Measurements from ENCODE around the gene CNDP1. TPM values are rescaled to one million over a fixed set of nuclear protein-coding genes. Genes with fewer than 3 reads are reported as not detected.

The CNDP1 gene
- total RNA-seq, 1 donor from 2014 or later, result 0.48 TPM

GRCh38 chr18:74604361-74604760 lies 70.1 kb downstream of the CNDP1 start:
- H3K27ac Mint-ChIP-seq, result no peak overlapping the region
- no peaks in the 10 kb centered on the region for H3K27me3 Mint-ChIP-seq
- DNase-seq (ENCODE audit: extremely low spot score, unreplicated experiment), result no peak
- peaks cover 9% of the 10 kb centered on the region for H3K4me1 Mint-ChIP-seq (ENCODE audit: unreplicated experiment)
- H3K4me3 Mint-ChIP-seq, result no peak overlapping the region
- no peaks in the 10 kb centered on the region for H3K9me3 Mint-ChIP-seq
- TF ChIP-seq, protein P1, sequence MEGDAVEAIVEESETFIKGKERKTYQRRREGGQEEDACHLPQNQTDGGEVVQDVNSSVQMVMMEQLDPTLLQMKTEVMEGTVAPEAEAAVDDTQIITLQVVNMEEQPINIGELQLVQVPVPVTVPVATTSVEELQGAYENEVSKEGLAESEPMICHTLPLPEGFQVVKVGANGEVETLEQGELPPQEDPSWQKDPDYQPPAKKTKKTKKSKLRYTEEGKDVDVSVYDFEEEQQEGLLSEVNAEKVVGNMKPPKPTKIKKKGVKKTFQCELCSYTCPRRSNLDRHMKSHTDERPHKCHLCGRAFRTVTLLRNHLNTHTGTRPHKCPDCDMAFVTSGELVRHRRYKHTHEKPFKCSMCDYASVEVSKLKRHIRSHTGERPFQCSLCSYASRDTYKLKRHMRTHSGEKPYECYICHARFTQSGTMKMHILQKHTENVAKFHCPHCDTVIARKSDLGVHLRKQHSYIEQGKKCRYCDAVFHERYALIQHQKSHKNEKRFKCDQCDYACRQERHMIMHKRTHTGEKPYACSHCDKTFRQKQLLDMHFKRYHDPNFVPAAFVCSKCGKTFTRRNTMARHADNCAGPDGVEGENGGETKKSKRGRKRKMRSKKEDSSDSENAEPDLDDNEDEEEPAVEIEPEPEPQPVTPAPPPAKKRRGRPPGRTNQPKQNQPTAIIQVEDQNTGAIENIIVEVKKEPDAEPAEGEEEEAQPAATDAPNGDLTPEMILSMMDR (conservative IDR thresholded peaks at IDR 0.05), result no peak
- H3K36me3 Mint-ChIP-seq, result no peaks in the 10 kb centered on the region

GRCh38 chr18:74604774-74605173 lies 70.5 kb downstream of the CNDP1 start:
- Mint-ChIP-seq H3K27ac (no peak overlapping the region), H3K4me1 (ENCODE audit: unreplicated experiment) (peaks cover 9% of the 10 kb centered on the region)
- no peak for DNase-seq (ENCODE audit: extremely low spot score, unreplicated experiment)

GRCh38 chr18:74608681-74609080 lies 74.4 kb downstream of the CNDP1 start:
- Mint-ChIP-seq H3K27ac (no peak overlapping the region), H3K4me1 (ENCODE audit: unreplicated experiment) (peaks cover 4% of the 10 kb centered on the region), H3K27me3 (no peaks in the 10 kb centered on the region), H3K36me3 (no peaks in the 10 kb centered on the region), H3K9me3 (no peaks in the 10 kb centered on the region), H3K4me3 (no peak overlapping the region)
- DNase-seq (ENCODE audit: extremely low spot score, unreplicated experiment), result no peak
- TF ChIP-seq, protein P1 (conservative IDR thresholded peaks at IDR 0.05), result no peak

More at GRCh38 chr18:74604774-74605173, 70.5 kb downstream of the CNDP1 start:
- TF ChIP-seq, protein P1 (conservative IDR thresholded peaks at IDR 0.05), result no peak
- Mint-ChIP-seq H3K4me3 (no peak overlapping the region), H3K9me3 (no peaks in the 10 kb centered on the region), H3K27me3 (no peaks in the 10 kb centered on the region), H3K36me3 (no peaks in the 10 kb centered on the region)

GRCh38 chr18:74609535-74609934 lies 75.2 kb downstream of the CNDP1 start:
- H3K4me3 Mint-ChIP-seq, result no peak overlapping the region
- DNase-seq (ENCODE audit: extremely low spot score, unreplicated experiment), result no peak
- no peak overlapping the region for H3K27ac Mint-ChIP-seq
- H3K36me3 Mint-ChIP-seq, result no peaks in the 10 kb centered on the region
- H3K4me1 Mint-ChIP-seq (ENCODE audit: unreplicated experiment), result no peaks in the 10 kb centered on the region
- no peaks in the 10 kb centered on the region for H3K9me3 Mint-ChIP-seq
- TF ChIP-seq, protein P1 (conservative IDR thresholded peaks at IDR 0.05), result no peak
- no peaks in the 10 kb centered on the region for H3K27me3 Mint-ChIP-seq

DNA sequence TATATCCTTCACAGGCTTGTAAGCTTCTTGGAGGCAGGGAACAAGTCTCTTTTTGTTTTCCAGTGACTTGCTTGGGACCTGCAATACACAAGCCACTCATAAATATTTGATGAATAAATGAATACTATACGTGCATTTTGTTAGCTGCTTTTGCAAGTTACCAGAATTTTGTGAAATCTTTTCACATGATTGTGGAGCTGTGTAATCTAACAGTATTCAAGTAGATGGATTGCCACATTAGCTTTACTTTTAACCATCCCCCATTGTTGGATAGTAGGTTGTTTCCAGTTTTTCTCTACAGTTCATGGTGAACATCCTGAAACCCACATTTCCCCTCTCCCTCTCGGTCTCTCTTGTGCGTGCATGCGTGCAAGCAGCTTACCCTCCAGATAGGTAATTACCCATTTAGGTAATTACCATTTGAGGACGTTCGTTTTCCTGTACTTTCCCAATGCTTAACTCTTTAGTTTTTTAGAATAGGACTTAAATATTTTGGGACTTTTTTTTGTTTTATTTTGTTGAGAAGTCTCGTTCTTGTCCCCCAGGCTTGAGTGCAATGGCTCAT lies 75.8 kb downstream of the CNDP1 start:
- no peak overlapping the region for H3K27ac Mint-ChIP-seq
- no peak overlapping the region for H3K4me3 Mint-ChIP-seq
- H3K9me3 Mint-ChIP-seq, result no peaks in the 10 kb centered on the region
- no peaks in the 10 kb centered on the region for H3K36me3 Mint-ChIP-seq
- H3K27me3 Mint-ChIP-seq, result no peaks in the 10 kb centered on the region
- no peak for DNase-seq (ENCODE audit: extremely low spot score, unreplicated experiment)
- TF ChIP-seq, protein P1 (conservative IDR thresholded peaks at IDR 0.05), result no peak
- no peaks in the 10 kb centered on the region for H3K4me1 Mint-ChIP-seq (ENCODE audit: unreplicated experiment)

- Mint-ChIP-seq H3K9me3 (no peaks in the 10 kb centered on the region), H3K27me3 (no peaks in the 10 kb centered on the region), H3K27ac (no peak overlapping the region), H3K36me3 (no peaks in the 10 kb centered on the region), H3K4me1 (ENCODE audit: unreplicated experiment) (no peaks in the 10 kb centered on the region), H3K4me3 (no peak overlapping the region)
- TF ChIP-seq, protein P1 (conservative IDR thresholded peaks at IDR 0.05), result no peak
- no peak for DNase-seq (ENCODE audit: extremely low spot score, unreplicated experiment)
These were observed 76.6 kb downstream of the CNDP1 start for GRCh38 chr18:74610860-74611259.

Measured in type B pancreatic cell (in vitro differentiated cells).